NCI-H2227 (cell line): Measurements from ENCODE around the gene NPR2.

ENCODE experiments used
- DNase-seq: peaks from one replicate; lab custom pipeline; 2025; ENCODE audit not compliant: unreplicated experiment; lab: John Stamatoyannopoulos, UW

NPR2 gene

DNA sequence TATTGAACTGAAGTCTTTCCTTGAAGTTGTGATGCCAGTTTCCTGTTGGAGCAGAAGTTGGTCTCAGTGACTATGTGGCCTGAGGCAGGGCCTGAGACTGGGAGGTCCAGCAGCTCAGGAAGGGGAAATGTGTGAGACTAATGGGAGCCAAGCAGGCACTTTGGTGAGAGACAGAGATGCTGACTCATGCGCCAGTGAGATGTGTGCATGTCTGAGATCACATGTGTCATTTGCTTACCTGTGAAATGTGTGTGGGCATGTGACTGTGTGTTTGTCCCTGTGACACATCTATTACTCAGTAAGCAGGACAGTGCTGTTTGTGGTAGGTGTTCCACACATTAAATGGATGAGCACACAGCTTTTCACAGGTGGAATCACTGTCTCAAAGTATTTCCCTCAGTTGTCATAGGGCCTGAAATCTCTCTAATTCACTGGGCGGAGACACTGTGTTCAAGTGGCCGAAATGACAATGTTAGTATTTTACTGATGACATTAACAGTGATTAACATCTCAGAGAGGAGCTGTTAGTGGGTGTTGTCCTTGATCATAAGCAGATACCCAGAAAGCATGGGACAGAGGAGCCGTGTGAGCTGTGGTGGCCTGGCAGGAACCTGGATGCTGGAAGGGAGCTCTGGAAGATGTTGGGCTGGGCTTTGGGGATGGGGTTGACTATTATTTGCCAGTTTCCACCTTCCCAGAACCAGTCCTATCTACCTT lies 7.4 kb downstream of the NPR2 start:
- no peak for DNase-seq

DNA sequence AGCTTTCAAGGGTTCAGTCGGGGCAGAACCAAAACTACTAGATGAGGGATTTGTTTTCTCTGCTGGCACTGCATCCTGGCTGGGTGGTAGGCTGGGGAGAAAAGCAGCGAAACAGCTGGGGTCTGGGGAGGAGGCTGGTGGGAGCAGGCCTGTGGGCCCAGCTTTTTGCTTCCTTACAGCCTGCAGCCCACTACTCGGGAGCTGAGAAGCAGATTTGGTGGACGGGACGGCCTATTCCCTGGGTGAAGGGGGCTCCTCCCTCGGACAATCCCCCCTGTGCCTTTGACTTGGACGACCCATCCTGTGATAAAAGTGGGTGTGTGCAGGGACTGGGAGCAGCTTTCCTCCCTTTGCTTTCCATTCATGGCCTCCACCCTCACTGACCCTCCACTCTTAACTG lies 9.1 kb downstream of the NPR2 start:
- no peak for DNase-seq

DNA sequence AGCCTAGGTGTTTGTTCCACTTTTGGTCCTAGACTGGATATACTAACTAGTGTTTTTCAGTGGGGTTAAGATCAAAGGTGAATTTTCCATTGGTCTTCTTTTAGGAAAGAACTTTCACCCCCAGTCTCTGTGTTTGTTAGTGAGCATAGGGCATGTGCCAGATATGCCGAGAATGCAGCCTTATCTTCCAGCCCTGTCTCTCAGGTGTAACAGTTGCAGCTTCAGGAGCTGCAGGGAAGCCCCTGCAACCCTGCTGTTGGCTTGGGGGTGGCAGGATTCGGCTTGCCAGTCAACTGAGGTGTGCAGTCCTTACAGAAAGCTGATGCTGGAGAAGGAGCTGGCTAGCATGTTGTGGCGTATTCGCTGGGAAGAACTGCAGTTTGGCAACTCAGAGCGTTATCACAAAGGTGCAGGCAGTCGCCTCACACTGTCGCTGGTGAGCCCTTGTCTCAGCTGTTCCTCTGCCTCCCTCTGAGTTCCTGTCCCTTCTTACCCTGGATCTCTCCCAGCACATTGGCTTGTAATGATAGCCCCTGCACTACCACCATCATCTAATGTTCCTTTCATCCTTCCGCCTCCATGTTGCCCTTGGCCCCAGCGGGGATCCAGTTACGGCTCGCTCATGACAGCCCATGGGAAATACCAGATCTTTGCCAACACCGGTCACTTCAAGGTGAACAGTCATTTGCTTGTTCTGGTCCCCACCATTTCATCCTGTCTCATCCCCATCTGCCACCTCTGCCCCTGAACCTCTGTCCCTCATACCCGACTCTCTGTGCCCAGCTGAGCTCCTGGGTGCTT lies 10.1 kb downstream of the NPR2 start:
- no peak for DNase-seq

DNA sequence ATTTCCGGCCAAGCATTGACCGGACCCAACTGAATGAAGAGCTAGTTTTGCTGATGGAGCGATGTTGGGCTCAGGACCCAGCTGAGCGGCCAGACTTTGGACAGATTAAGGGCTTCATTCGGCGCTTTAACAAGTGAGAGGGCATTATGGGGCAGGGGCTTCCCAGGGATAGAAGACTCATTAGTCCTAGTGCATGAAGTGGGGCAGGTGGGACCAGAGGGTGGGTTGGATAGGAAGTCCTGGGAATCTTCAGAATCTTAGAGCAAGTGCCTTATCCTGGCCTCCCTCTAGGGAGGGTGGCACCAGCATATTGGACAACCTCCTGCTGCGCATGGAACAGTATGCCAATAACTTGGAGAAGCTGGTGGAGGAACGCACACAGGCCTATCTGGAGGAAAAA lies 14.7 kb downstream of the NPR2 start:
- DNase-seq, result no peak

DNA sequence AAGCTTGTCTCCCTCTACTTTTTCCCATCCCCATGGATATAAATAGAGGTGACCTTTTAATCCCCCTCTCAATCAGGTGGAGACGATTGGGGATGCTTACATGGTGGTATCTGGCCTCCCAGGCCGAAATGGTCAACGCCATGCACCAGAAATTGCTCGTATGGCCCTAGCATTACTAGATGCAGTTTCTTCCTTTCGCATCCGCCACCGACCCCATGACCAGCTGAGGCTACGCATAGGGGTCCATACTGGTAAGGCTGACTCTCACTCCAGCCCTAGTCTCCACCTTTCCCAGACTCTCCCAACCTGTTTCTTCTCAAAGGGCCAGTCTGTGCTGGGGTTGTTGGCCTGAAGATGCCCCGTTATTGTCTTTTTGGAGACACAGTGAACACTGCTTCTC lies 17.0 kb downstream of the NPR2 start:
- no peak for DNase-seq

DNA sequence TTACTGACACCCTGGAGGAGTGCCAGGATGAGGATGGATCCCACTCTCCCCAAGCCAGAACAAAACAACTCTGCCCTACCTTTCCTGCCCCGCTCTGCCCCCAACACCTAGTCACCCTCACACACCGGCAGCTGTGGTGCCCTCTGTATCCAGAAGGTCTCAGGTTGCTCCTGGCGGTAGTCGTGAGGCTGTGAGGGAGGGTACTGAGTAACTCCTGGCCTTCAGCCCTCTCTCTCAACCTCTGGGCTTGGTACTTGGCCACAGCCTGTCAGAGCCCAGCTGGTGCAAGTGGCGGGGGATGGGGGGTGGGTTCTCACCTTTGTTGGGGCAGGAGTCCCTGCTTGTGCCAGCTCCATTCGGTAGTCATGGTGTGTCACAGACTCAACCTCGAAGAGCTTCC lies 18.7 kb downstream of the NPR2 start:
- no peak for DNase-seq

- no peak for DNase-seq
Observed at GRCh38 chr9:35811381-35812024, 20.1 kb downstream of the NPR2 start.

GRCh38 chr9:35812025-35812602 lies 20.7 kb downstream of the NPR2 start, which contains the start of gene SPAG8:
SPAG8 (minus strand) TSS chr9:35812262; CDS start chr9:35812147, 115 bp downstream.
- DNase-seq, result peak; percentile 94

- peak; percentile 13 for DNase-seq
Observed at GRCh38 chr9:35813434-35814105, 22.2 kb downstream of the NPR2 start.

GRCh38 chr9:35814106-35814840 lies 22.9 kb downstream of the NPR2 start:
- peak; percentile 37 for DNase-seq

DNA sequence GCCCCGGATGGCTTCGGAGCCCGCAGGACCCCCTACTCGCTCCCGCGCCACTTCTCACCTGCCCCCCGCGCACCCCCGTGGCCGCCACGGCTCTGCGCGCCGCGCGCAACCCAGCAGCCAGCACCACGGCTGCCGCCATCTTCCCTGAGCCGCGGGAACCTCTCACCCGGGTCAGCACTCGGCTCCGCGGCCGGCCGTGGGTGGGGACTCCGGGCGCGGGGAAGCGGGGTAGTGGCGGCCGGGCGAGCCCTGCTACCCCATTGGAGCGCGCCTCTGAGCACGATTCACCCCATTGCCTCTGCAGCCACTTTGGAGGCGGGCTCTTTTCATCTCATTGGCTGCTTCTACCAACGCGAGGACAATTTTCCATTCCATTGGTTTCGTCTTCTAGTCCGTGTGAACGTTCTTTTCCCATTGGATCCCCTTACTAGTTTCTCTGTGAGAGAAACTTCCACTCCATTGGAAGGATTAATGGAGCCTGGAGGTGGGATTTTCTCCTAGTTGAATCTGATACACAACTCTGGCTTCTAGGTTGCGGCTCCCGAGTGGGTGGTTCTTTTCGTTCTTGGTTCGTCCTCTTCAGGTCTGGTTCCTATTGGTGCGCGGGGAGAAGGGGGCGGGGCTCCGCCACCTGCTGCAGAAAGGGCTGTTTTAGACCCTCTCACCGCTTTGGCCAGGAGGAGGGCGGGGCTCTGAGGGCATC lies 23.6 kb downstream of the NPR2 start, which contains the start of gene HINT2:
HINT2 (minus strand) TSS at position 202 of the 703 bp plus-strand sequence; CDS start at position 139, 63 bp downstream.
- DNase-seq, result peak; percentile 96

- DNase-seq, result no peak
Observed at GRCh38 chr9:35816708-35817107, 25.3 kb downstream of the NPR2 start.

GRCh38 chr9:35818341-35818740 lies 26.9 kb downstream of the NPR2 start:
- DNase-seq, result no peak

- DNase-seq, result no peak
Observed at GRCh38 chr9:35820076-35820475, 28.7 kb downstream of the NPR2 start.

GRCh38 chr9:35822926-35823325 lies 31.5 kb downstream of the NPR2 start:
- DNase-seq, result no peak

- peak; percentile 55 for DNase-seq
Observed at GRCh38 chr9:35826071-35826701, 34.8 kb downstream of the NPR2 start.

DNA sequence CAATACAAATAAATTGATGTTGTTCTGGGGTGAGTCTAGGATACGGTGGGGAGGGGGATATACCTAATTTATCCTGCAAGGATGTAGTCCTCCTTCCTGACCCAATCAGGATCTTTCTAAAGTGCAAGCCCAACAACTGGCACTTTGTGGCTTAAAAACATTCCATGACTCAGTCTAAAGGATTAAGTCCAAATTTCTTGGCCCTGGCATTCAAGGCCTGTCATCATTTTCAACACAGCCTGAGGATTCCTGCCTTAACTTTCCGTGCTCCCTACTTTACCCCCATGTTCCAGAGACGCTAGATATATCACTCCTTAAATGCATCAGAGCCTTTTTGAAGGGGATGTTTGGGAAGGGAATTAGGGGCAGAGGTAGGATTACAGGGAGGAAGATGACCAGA lies 36.1 kb downstream of the NPR2 start:
- no peak for DNase-seq

DNA sequence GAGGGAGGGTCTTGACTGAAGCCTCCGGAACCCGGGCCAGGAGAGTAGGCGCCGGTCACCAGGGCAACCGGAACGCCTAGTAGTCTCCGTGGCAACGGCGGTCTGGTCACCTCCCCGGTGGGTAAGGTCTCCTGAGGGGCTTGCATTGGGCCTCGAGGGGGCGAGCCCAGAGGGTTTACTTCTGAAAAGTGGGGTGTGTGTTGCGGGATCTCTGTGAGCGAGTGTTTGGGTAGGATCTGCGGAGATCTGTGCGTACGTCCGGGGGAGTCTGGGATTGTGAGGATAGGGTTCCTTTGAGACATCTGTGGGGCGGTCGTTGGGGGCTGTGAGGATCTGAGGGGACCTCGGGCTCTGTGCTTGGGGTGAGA lies 37.3 kb downstream of the NPR2 start, which contains the start of gene FAM221B:
FAM221B (minus strand) TSS at position 17 of the 368 bp plus-strand sequence. CDS start 2,571 bp downstream, outside the sequence.
- peak; percentile 43 for DNase-seq
